SK-N-SH treated with all-trans-retinoic acid at 6 μM for 48 hours (cell line): ENCODE measurements around the gene STK32A.

Experiments
- ARNTL ChIP-seq: fragments of 450-650 bp; formaldehyde crosslinking; IDR thresholded peaks from 2 replicates; pipeline ENCODE4 v1.5.0; 2020; ENCODE audit warnings: low read depth, mild to moderate bottlenecking, moderate library complexity, borderline replicate concordance
- ESRRG ChIP-seq: fragments of 250-450 bp; sonication (Bioruptor Pico); IDR thresholded peaks from 2 replicates; pipeline ENCODE4 v1.6.1; 2021; ENCODE audit warnings: mild to moderate bottlenecking
- ISL1 ChIP-seq: fragments of 250-450 bp; sonication (Bioruptor Pico); IDR thresholded peaks from 2 replicates; pipeline ENCODE4 v2.1.2; 2022; ENCODE audit warnings: mild to moderate bottlenecking, moderate library complexity
- SNAI2 ChIP-seq: fragments of 250-450 bp; sonication (Bioruptor Pico); IDR thresholded peaks from 2 replicates; pipeline ENCODE4 v1.5.0; 2020; ENCODE audit warnings: mild to moderate bottlenecking, moderate library complexity
- ZFP3 ChIP-seq: fragments of 250-450 bp; sonication (Bioruptor Pico); IDR thresholded peaks from 2 replicates; pipeline ENCODE4 v1.5.0; 2020; ENCODE audit warnings: mild to moderate bottlenecking, moderate library complexity

- TF ChIP-seq SNAI2 (CRISPR knock-in tag) = no peak
- no peak for TF ChIP-seq ARNTL (CRISPR knock-in tag)
- TF ChIP-seq ZFP3 = no peak
- TF ChIP-seq ISL1 (CRISPR knock-in tag) = no peak
- no peak for TF ChIP-seq ESRRG
These were observed 93.1 kb downstream of the STK32A start for GRCh38 chr5:147327905-147328304.
